SK-N-DZ (cell line): ENCODE results near the gene KRTAP5-1.

Source experiments
- DNase-seq: peaks from one replicate; pipeline ENCODE4 v3.0.0-alpha.2; 2015; ENCODE audit warnings: low spot score

Gene KRTAP5-1

DNA sequence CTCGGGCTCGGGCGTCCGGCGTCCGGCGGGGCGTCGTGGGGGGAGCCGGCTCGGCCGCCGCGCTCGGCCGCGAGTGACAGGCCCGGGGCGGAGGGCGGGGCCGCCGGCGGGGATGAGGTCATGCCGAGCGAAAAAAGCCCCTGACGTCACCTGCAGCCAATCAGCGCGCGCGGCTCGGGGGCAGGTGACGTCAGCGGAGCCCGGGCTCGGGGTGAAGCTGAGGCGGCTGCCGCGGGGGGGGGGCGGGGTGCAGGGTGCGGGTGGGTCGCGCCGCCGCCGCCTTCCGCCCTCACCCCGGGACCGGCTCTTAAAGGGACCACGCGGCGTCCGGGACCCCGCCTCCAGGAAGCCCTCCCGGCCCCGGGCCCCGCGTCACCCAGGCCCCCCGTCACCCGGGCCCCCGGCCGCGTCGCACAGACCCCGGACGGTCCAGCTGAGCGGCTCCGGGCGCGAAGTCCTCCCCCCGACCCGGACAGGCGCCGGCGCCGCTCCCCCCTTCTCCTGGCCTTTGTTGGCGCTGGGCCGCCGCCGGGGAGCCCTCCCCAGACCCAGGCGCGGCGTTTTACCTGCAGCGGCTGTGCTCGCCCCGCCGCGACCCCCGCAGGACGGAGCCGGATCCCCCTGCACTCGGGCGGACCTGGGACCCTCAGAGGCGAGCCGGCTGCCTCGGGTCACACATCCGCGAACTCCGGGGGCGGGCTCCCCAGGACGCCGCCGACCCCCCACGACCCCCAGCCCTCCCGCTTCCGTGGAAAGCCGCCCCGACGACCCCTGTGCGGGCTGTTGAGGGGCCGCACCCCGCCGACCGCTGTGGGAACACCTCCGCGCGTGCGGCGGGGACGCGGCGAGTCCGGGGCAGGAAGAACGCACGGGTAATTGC, 12.6 kb downstream of the KRTAP5-1 start, which contains the start of gene DUSP8:
DUSP8 (minus strand) TSS at position 75 of the 880 bp plus-strand sequence. CDS start 6,445 bp downstream, outside the sequence.
- peak; percentile 76 for DNase-seq

DNA sequence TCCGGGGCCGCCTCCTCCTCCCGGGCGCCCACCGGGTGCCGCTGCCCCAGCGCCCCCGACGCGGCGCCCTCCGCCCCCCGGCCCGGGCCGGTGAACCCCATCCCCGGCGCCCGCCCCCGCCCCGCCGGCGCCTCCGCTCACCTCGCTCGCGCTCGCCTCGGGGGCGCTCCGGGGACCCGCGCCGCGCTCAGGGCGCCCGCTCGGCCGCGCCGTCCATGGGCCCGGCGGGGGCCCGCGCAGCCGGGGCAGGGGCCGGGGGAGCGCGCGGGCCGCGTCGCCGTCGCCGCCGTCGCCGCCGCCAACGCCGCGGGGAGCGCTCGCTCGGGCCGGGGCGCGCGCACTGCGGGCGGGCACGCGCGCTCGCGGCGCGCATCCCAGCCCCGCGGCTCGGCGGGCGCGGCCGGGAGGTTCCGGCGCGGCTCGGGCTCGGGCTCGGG, 13.3 kb downstream of the KRTAP5-1 start:
- no peak for DNase-seq

DNA sequence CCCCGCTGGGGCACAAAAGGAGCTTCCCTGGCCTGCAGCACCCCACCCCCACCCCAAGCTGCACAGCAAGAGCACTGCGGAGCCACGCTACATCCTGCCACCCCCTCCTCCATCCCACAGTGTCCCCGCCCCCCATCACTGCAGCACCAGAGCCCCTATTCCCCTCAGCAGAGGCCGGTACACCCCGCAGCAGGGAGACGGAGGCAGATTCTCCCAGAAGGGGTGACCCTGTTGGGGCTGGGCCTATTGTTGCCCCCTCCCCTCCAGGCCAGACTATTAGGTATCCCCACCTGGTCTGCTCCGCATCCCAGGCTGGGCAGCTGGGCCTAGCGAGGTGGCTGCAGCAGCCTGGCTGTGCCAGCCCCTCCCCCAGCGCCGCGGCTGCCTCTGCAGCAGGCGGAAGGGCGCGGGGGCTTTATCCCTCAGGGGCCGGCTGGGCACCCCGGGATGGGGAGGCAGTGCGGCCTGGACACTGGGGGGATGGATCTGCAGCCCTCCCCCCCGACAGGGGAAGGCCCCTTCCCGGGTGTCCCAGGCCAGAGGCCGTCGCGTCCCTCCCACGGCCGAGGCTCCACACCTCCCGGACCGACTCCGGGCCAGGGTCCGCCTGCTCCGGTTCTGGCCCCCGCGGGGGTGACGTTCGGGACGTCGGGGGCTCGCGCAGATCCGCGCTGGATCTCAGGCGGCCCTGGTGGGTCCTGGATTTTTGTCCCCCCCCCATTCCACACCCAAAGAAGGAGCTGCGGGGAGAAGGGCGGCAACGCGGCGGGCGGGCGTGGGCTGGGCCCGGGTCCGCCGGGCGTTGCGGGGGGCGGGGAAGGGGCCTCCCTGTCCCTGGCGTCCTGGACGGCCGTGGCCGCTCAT, 14.0 kb downstream of the KRTAP5-1 start:
- peak; percentile 42 for DNase-seq

DNA sequence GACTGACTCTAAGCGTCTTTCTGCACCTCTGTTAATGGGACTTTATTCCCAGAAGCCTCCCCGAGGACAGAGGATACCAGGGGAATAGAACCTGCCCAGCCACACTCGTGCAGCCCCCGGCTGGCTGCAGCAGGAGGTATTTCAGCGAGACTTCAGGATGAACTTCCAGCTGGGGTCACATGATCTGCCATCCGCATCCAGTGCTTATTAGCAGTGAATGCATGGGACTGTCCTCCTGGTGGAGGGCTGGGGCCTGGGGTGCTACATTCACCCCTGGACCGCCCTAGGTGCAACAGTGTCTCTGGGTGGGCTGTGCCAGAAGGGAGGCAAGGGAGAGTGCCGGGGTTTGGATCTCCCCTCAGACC, 14.6 kb downstream of the KRTAP5-1 start:
- DNase-seq, result no peak

DNA sequence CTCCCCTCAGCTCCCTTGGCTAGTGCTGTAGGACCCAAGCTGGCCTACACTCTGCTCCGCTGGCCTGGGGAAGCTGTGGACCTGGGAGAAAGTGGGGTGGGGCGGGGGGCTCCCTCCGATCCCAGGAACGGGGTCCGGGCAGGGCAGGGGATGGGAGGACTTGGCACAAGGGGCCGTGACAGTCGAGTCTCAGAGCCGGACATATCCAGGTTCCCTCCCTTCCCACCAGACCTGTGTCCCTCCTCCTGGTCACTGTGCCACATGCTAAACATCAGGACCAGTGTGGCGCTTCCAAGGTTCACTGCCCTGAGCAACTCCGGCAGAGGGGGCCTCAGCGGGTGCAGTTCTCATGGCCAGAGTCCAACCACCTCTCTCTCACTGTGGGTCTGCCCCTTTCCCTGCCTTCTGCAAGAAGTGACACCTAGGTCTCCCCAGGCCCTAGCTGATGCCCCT, 15.1 kb downstream of the KRTAP5-1 start:
- no peak for DNase-seq

DNA sequence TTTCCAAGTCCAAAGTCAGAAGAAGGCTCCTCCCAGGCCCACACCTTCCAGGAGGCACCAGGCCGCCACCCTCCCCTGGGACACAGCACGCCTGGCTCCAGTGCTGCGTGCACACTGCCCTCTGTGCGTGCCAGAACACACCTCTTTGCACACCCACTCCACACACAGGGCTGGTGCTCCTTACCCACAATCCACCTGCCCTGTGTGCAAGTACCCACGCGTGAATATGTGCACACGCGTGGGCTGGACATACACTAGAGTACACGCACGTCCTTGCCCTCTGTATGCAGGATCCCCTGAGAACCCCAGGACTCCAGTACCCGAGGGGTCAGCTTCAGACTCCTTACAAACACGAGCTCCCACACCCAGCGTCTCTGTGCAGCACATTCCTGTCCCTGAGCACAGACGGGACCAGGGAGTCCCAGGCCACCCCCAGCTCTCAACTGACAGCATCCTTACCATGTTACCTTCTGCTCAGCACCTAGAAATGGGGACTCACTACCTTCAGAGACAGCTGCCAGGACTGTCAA, 15.8 kb downstream of the KRTAP5-1 start:
- DNase-seq, result no peak

DNA sequence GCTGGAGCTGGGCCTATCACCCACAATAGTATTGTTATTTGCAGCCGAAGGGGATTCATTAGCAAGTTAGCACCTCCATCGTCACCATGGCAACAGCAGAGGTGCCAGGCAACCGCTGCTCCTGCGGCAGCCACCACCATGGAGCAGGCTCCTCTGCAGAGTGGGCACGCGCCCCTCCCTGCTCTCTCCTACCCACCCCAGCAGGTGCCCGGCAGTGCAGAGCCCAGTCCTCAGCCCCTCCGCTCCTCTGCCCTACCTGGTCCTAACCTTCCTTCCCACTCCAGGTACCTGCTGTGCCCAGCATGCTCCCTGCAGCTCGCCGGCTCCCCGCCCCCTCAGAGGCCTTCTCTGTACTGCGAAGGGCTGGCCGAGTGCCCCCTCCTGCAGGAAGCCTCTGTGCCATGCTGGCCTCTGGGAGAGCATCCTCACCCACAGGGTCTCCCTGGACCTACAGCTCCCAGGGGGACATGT, 16.6 kb downstream of the KRTAP5-1 start:
- no peak for DNase-seq

DNA sequence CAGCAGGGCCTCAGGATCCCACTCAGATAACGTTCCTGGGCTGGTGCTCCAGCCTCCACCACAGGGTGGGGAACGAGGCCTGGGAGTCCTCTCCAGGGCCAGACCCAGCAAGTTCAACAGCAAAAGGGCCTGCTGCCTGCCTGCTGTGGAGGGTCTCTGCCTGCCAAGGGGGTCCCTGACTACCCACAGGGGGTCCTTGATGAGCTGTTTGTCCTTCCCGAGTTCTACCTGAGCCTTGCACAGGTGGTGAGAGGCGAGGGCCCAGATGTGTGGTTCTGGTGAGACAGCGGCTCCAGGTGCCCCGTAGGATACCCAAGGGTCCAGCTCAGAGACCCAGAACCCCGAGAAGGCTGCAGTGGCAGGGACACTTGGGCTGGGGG, 17.4 kb downstream of the KRTAP5-1 start:
- no peak for DNase-seq

DNA sequence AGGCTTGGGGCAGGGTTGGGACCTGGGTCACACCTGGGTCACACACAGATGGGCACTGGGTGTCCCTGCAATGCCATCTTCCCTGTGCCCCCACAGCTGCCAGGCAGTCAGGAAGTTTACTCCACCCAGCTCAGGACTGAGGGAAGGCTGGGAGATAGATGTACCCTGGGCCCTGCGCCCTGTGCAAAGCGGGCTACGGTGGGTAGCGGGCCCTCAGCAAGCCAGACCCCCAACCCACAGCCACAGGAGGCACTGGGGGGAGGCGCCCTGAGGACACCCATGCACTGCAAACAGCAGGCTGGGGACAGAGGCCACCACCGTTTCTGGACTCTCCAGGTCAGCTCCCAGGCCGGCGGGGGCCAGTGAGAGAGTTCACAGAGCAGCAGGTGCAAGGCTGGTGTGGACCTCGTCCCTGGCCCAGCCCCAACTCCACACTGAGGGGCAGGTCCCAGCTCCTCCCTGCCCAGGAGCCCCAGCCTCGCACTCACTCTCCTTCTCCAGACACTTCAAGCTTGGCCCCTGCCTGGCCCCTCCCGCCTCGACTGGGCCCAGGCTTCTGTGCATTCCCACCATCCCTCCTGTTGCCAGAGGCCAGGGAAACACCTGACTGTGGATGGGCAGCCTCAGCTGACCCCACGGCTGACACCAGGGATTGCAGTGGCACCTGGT, 17.9 kb downstream of the KRTAP5-1 start:
- DNase-seq, result no peak

DNA sequence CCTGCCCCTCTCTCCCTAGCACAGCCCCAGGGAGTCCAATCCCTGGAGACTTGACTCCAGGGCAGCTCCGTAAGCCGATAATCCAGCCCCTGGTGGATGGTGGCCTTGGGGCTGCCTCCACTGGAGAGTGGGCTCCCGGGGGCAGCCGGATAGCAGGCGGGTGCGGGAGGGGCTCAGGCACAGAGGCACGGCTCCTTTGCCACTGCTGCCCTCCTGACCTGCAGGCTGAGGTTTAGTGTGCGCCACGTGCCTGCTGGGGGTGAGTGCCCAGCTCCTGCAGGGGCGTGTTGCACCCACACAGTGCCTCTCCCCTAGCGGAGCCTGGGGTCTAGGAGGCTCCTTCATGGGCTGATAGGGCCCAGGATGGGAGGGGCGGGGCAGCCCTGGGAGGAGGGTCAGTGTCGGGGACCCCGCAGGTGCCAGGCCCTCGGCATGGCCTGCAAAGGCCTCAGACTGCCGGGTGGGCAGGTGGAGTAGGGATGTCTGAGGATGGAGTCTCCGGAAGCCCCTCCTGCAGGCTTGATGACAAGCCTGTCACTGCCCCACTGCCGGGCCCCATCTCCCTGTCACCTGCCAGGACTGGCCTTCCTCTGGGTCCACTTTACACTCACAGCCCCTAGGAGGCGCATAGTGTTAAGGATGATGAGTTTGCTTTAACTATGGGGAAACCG, 18.6 kb downstream of the KRTAP5-1 start:
- no peak for DNase-seq

DNA sequence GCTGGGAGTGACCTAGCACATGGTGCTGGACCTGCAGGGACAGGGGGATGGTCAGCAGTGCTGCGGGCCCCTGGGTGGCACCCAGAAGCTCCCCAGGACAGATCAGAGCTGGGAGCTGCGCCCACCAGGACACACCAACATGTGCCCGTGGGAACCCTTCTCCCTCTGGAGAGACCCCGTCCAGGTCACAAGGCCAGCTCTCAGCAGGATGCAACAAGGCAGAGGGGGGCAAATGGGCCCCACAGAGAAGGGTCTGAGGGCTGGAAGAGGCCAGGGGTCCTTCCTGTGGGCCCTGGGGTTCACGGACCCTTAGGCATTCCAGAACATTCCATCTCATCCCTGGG, 19.2 kb downstream of the KRTAP5-1 start:
- DNase-seq, result no peak

DNA sequence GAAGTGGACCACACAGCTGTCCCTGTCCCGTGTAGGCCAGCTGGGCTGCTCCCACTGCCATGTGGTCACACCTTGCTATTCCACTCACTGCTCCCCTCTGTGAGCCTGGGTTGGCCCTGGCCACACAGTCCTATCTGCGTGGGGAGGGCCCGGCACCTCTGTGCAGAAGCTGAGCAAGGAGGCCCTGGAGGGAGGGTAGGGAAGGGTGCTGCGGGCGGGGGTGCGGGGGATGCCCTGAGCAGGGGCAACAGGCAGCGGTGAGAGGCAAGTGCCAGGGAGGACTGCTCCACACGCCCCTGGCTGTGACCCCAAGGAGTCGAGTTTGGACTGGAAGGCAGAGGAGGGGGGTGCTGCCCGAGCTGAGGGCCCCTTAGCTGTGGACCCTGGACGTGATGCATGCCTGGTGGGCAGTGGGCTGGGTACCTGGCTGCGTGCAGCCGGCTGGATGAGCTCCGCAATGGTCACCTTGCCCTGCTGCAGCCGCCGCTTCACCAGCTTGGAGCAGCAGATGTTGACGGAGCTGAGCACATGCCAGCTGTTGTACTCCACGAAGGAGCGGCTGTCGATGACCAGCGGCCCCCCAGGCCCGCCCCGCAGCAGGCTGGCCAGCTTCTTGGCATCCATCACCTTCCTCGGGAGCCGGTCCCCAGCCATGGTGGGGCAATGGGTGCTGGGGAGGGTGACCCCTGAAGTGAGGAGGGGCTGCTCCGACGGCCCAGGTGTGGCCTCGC, 19.7 kb downstream of the KRTAP5-1 start:
- DNase-seq, result no peak

DNA sequence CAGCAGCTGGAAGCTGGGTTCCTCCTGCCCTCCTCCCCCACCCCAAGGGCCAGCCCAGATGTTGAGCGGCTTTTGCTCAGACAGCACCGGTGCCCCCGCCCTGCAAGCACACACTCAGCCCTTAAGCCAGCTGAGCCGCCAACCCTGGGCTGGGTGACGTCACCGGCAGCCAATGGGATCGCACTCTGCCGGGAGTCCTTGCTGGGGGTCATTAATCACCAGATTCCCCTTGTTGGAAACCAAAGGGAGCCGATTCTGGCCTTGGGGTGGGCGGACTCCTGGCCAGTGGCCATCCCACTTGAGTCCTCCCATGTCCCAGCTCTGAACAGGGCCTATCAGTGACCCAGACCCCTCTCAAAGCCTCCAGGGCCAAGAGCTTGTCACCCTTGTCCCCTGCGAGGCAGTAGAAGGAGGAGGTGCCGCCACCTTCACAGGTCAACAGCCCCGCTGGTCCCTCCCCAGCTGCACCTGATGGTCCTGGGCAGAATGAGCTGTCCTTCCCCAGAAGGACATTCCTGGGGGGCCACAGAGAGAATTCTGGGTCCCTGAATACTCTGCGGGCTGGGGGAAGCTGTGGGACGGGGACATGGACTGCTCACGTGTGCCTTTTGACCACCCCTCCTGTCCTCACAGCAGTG, 20.4 kb downstream of the KRTAP5-1 start:
- no peak for DNase-seq

DNA sequence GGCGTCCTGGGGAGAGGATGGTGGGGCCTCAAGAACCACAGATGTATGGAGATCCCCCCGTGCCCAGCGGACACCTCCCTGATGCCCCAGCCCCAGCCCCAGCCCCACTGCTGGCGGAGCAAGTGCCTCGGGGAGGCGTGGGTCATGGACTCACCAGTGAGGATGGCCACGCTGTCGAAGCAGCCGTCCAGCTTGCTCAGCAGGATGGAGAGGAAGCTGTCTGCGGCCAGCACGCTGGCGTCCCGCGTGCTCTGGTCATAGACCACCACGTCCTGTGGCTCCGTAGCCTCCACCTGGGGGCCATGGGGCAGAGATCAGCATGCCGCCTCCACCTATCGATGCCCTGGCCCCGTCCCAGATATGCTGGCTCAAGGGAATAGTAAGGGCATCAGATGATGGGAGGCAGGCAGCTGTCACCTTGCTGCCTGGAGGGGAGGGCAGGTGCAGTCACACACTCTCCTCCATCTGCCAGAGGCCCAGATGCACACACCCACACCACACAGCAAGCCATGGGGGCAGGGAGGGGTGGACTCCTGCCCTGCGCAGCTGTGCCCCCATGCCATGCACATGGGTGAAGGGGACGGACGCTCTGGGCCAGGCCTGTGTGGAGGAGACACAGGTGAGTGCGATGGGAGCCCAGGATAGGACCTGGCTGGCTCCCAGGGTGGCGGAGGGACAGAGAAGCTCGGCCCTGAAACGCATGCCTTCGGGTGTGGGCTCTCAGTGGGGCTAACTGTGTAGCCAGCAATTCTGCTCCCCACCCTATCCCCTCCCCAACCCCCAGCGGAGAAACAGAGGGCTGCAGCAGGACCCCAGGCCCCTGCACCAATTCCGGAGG, 21.2 kb downstream of the KRTAP5-1 start:
- DNase-seq, result no peak

DNA sequence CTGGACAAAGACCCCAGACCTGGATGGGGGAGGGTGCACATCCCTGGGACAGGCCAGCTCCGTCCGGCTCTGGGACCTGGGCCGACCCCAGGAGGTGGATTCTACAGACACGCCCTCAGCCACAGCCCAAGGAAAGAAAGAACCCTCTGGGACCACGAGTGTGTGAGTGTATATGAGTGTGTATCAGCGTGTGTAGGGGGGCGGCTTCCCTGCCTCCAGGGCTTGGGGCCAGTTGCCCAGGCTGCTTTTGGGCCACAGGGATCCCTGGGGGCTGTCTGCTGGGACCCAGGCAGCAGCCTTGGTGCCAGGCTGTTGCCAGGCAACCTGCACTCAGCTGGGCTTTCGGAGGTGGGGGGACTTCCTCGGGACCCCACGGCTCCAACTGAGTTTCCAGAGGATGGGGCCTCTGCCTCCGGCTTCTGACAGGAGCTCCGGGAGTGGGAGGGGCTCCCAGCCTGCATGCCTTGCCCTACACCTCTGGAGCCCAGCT, 21.9 kb downstream of the KRTAP5-1 start:
- DNase-seq, result no peak

DNA sequence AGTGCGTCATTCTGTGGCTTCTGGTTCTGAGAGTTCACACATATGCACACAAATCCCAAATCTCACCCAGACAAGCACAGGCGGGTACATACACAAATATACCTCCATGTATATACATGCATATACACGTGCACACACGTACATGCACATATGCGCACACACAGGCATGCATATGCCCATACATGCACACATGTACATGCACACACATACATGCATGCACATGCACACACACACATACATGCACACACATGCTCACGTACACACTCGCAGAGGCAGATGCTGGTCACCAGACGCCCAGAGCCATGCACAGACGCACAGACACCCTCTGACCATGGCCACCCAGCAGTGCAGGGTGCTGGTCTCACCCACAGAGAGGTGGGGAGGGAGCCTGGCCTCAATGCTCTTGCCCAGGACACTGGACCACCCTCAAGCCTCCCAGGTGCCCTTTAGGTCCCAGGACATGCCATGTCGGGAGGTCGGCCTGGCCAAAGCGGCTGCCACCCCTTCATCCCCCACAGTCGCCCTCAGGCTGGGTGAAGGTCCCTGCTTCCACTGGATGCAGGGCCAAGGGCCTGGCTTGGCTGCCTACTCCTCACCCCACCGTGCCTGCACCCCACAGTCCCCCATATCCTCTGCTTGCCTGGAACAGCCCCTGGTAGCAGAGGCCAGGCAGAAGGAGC, 22.5 kb downstream of the KRTAP5-1 start:
- DNase-seq, result no peak

DNA sequence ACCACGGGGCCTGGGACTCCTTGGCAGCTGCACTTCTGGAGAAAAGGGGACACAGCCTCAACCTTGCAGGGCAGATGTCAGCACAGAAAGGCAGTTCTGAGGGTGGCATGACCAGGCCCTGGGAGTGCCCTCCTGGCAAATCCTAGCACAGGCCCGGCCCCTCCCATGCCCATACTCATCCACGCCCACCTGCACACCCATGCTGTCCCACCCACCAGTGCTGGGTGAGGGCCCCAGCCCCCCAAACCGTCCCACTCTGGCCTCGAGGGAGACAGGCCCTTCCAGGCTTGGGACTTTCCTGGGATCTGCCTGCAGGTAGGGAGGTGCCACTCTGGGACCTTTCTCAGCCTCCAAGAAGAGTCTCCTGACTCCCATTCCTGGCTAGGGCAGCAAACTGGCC, 23.1 kb downstream of the KRTAP5-1 start:
- no peak for DNase-seq

DNA sequence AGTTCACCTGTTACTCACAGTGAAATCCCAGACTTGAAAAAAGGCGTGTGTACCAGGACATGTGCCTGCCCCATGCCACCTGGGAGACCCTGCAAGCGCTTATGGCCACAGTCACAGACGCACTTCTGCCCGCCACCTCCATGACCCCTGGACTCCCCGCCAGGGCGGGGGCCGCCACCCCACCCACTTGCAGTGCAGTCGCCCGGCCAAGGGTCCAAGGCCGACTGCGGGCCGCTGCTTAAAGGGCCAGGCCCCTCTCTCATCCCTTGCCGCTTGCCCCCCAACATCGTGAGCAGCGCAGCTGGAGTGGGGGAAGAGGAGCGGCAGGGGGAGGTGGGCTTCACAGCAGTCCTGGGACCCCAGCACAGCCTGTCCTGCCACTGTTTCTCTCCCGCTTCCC, 23.8 kb downstream of the KRTAP5-1 start:
- no peak for DNase-seq
